ENCODE data around the gene HLF. TPM values are rescaled to one million over a fixed set of nuclear protein-coding genes. Genes with fewer than 3 reads are reported as not detected.

HLF gene
- total and polyA plus RNA-seq, 8 donors: 1.6 to 42.4 (median 9.6) TPM

DNA sequence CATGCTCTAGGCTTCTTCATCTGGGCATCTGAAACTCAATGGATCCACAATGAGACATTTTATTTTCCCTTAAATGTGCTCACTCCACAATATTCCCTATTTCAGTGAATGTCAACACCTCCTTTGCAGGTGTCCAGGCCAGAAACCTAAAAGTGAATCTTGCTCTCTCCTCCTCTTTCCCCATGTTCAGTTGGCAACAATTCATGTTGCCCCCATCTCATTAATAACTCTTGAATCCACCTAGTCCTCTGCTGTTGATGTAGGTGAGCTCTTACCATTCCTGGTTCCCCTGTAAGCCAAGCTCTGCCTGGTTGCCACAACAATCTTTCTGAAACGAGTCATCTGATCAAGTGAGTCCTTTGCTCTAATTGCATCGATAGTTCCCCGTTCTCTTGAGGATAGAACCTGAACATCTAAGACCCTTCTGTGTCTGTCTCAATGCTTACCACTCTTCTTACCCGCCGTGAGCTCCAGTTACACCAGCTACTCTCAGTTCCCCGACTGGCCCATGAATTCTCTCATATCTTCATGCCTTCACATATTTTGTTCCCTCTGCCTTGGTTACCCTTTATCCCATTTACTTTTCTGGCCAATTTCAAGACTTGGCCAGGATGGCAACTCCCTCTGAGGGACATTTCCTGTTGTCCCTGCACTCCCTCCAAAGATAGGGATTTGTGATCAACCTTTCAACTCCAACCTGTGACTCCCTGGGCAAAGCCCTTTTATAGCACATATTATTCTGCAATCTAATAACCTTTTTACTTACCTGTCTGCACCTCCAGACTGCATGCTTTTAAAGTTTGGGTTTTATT, 35.9 kb downstream of the HLF start:
- no peak overlapping the region for H3K4me3 ChIP-seq
- TF ChIP-seq POLR2A (IDR thresholded peaks at IDR 0.05) (no peak), CTCF (IDR thresholded peaks at IDR 0.05) (no peak)
- H3K4me1 ChIP-seq: peaks cover under 1 to 58% (median 16%) of the 10 kb centered on the region in 4 donors
- no peaks in the 10 kb centered on the region for H3K36me3 ChIP-seq
- no peaks in the 10 kb centered on the region for H3K9me3 ChIP-seq
- WGBS, 5 donors: 89 to 92% (median 90%) methylated on average over 6 of the region's 6 CpGs
- no peaks in the 10 kb centered on the region for H3K27me3 ChIP-seq
- intact Hi-C loops (cut with DNase I; ENCODE audit: low total_unique reads): no loop called here
- DNase-seq: no peak
- no peak overlapping the region for H3K27ac ChIP-seq

DNA sequence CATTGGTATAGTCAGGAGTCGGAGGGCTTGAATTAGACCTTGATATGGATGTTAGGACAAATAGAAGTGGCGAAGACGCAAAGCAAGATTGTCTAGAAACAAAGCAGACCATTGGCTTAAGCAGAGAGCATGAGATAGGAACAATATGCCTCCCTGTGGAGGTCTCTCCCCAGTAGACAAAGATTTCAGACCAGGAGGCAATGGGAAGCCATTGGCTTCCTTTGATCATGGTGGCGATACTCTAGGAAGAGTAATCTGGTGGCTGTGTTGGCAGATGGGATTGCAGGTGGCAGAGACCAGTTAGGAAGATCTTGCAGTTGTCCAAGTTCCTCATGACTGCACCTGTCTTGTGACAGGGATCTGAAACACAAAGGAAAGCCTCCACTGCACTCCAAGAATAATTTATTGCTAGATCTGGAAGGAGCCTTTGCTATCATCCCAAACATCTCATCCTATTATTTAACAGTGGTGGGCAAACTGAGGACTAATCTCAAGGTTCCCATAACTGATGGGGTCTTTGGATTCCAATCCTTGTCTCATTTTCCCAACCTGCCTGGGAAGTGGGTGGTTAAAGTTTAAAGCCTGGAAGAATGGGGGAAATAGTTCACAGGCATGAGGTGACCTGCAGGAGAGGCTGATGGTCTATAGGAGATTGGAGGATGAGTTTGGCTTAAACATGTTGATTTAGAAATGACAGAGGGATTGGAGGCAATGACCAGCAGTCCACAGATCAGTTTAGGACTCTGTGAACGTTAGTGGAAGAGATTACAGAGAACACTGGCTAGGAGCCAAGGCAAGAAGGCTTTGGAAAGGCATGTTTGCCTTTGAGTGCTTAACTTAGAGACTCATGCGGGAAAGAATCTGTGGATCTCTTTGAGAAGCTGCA, 37.0 kb downstream of the HLF start:
- Histone ChIP-seq H3K27ac (peak overlapping the region in 1 of 5 donors; percentile 56), H3K4me1 (peaks cover 6 to 59% (median 20%) of the 10 kb centered on the region in 4 donors), H3K9me3 (no peaks in the 10 kb centered on the region), H3K4me3 (no peak overlapping the region), H3K27me3 (no peaks in the 10 kb centered on the region), H3K36me3 (no peaks in the 10 kb centered on the region)
- TF ChIP-seq POLR2A (IDR thresholded peaks at IDR 0.05) (no peak), CTCF (IDR thresholded peaks at IDR 0.05) (no peak), POLR2AphosphoS5 (IDR thresholded peaks at IDR 0.05) (no peak), EP300 (IDR thresholded peaks at IDR 0.05) (no peak)
- DNase-seq: peak; percentile 47 to 68
- intact Hi-C loops (cut with DNase I; ENCODE audit: low total_unique reads): no loop called here
- WGBS, 5 donors: 61 to 68% (median 64%) methylated on average over 6 of the region's 6 CpGs

DNA sequence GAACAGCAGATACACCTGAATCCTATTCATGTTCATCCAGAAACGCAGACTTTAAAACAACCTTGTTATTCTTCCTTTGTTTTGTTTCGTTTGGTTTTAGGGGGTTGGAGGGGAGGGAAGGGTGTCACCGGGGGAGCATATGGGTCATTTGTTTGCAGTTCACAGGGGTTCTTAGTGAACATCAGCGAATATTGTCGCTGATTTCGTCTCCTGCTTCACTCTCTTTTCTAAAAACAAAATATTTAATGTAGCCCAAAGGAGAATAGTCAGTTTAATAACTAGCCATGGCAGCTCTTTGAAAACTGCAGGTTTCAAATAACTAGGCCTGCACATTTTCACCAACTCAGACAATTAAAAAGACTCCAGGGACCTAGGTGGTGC, 37.6 kb downstream of the HLF start:
- H3K36me3 ChIP-seq: no peaks in the 10 kb centered on the region
- H3K27me3 ChIP-seq: no peaks in the 10 kb centered on the region
- intact Hi-C loops (cut with DNase I; ENCODE audit: low total_unique reads): no loop called here
- peaks cover 6 to 60% (median 21%) of the 10 kb centered on the region in 4 donors for H3K4me1 ChIP-seq
- H3K27ac ChIP-seq: peak overlapping the region in 1 of 5 donors; percentile 56
- H3K4me3 ChIP-seq: no peak overlapping the region
- DNase-seq: no peak
- TF ChIP-seq CTCF (IDR thresholded peaks at IDR 0.05): no peak
- TF ChIP-seq EP300 (IDR thresholded peaks at IDR 0.05): no peak
- TF ChIP-seq POLR2A (IDR thresholded peaks at IDR 0.05): no peak
- TF ChIP-seq POLR2AphosphoS5 (IDR thresholded peaks at IDR 0.05): no peak
- WGBS, 5 donors: 33 to 54% (median 40%) methylated on average over 6 of the region's 6 CpGs
- no peaks in the 10 kb centered on the region for H3K9me3 ChIP-seq

- no peak for DNase-seq
- H3K9me3 ChIP-seq: no peaks in the 10 kb centered on the region
- TF ChIP-seq CTCF (IDR thresholded peaks at IDR 0.05) (no peak), POLR2AphosphoS5 (IDR thresholded peaks at IDR 0.05) (no peak), EP300 (IDR thresholded peaks at IDR 0.05) (no peak), POLR2A (IDR thresholded peaks at IDR 0.05) (no peak)
- intact Hi-C loops (cut with DNase I; ENCODE audit: low total_unique reads): no loop called here
- H3K4me1 ChIP-seq: peaks cover 6 to 60% (median 21%) of the 10 kb centered on the region in 4 donors
- H3K4me3 ChIP-seq: no peak overlapping the region
- H3K27ac ChIP-seq: peak overlapping the region in 1 of 5 donors; percentile 56
- H3K27me3 ChIP-seq: no peaks in the 10 kb centered on the region
- WGBS, 5 donors: 84 to 92% (median 88%) methylated on average over 3 of the region's 3 CpGs
- H3K36me3 ChIP-seq: no peaks in the 10 kb centered on the region
Observed at GRCh38 chr17:55303008-55303493, 38.3 kb downstream of the HLF start.

Measured in stomach (tissue), 9 donors.